ENCODE results near the gene ARPC4. TPM values are rescaled to one million over a fixed set of nuclear protein-coding genes. Genes with fewer than 3 reads are reported as not detected.
A peak's percentile ranks its signal among the peaks of the same experiment; 100 is the strongest.

ARPC4 gene
- total and polyA plus RNA-seq, 2 of the 13 experiments (the other 11 are each of a cell fraction or from before 2014, with no cell fraction given) = 30.1 to 83.6 TPM

- TF ChIP-seq, protein P1, sequence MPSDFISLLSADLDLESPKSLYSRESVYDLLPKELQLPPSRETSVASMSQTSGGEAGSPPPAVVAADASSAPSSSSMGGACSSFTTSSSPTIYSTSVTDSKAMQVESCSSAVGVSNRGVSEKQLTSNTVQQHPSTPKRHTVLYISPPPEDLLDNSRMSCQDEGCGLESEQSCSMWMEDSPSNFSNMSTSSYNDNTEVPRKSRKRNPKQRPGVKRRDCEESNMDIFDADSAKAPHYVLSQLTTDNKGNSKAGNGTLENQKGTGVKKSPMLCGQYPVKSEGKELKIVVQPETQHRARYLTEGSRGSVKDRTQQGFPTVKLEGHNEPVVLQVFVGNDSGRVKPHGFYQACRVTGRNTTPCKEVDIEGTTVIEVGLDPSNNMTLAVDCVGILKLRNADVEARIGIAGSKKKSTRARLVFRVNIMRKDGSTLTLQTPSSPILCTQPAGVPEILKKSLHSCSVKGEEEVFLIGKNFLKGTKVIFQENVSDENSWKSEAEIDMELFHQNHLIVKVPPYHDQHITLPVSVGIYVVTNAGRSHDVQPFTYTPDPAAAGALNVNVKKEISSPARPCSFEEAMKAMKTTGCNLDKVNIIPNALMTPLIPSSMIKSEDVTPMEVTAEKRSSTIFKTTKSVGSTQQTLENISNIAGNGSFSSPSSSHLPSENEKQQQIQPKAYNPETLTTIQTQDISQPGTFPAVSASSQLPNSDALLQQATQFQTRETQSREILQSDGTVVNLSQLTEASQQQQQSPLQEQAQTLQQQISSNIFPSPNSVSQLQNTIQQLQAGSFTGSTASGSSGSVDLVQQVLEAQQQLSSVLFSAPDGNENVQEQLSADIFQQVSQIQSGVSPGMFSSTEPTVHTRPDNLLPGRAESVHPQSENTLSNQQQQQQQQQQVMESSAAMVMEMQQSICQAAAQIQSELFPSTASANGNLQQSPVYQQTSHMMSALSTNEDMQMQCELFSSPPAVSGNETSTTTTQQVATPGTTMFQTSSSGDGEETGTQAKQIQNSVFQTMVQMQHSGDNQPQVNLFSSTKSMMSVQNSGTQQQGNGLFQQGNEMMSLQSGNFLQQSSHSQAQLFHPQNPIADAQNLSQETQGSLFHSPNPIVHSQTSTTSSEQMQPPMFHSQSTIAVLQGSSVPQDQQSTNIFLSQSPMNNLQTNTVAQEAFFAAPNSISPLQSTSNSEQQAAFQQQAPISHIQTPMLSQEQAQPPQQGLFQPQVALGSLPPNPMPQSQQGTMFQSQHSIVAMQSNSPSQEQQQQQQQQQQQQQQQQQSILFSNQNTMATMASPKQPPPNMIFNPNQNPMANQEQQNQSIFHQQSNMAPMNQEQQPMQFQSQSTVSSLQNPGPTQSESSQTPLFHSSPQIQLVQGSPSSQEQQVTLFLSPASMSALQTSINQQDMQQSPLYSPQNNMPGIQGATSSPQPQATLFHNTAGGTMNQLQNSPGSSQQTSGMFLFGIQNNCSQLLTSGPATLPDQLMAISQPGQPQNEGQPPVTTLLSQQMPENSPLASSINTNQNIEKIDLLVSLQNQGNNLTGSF (CRISPR knock-in tag; IDR thresholded peaks at IDR 0.05) = no peak
- TF ChIP-seq GZF1 (CRISPR knock-in tag; IDR thresholded peaks at IDR 0.05) (0 out of 2 replicates have a peak, but pooled peaks have one; percentile 65), DNMT3B (CRISPR knock-in tag; conservative IDR thresholded peaks at IDR 0.05) (no peak), ZNF383 (CRISPR knock-in tag; IDR thresholded peaks at IDR 0.05; ENCODE audit: borderline replicate concordance) (no peak), MAZ (IDR thresholded peaks at IDR 0.05; ENCODE audit: borderline replicate concordance, low read depth, low read length) (no peak), MAZ (CRISPR knock-in tag; IDR thresholded peaks at IDR 0.05; ENCODE audit: low read depth) (0 out of 2 replicates have a peak, but pooled peaks have one; percentile 35), RERE (CRISPR knock-in tag; IDR thresholded peaks at IDR 0.05; ENCODE audit: low read depth) (0 out of 2 replicates have a peak, but pooled peaks have one; percentile 27), SP2 (CRISPR knock-in tag; IDR thresholded peaks at IDR 0.05) (peak; percentile 97), ATF1 (CRISPR knock-in tag; IDR thresholded peaks at IDR 0.05) (no peak), ASH2L (IDR thresholded peaks at IDR 0.05; ENCODE audit: insufficient read length, low read depth, low read length) (peak; percentile 59), ZMYM4 (CRISPR knock-in tag; IDR thresholded peaks at IDR 0.05) (peak; percentile 46; the same call in 1 of the 2 replicates), ZNF761 (CRISPR knock-in tag; conservative IDR thresholded peaks at IDR 0.05) (peak; percentile 86)
- TF ChIP-seq, protein P2, sequence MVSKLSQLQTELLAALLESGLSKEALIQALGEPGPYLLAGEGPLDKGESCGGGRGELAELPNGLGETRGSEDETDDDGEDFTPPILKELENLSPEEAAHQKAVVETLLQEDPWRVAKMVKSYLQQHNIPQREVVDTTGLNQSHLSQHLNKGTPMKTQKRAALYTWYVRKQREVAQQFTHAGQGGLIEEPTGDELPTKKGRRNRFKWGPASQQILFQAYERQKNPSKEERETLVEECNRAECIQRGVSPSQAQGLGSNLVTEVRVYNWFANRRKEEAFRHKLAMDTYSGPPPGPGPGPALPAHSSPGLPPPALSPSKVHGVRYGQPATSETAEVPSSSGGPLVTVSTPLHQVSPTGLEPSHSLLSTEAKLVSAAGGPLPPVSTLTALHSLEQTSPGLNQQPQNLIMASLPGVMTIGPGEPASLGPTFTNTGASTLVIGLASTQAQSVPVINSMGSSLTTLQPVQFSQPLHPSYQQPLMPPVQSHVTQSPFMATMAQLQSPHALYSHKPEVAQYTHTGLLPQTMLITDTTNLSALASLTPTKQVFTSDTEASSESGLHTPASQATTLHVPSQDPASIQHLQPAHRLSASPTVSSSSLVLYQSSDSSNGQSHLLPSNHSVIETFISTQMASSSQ (IDR thresholded peaks at IDR 0.05; ENCODE audit: low read depth) = no peak
- TF ChIP-seq, protein P2 (CRISPR knock-in tag; IDR thresholded peaks at IDR 0.05; ENCODE audit: borderline replicate concordance) = peak; percentile 40; the same call in 1 of the 2 replicates
These were observed 51.0 kb downstream of the ARPC4 start, which contains the start of gene RPUSD3 (continued) for GRCh38 chr3:9843715-9844438.

All from HepG2 (cell line).